SK-N-MC (cell line): ENCODE data around the gene GOLGA6L2.
"Not testable (repeated sequence)": the region's sequence is repeated elsewhere in the genome, so short reads cannot be mapped to it uniquely, and the experiment has no call there.

Experiments used
- DNase-seq: peaks from one replicate; pipeline ENCODE4 v3.0.0-alpha.2; 2011; ENCODE audit warnings: low read depth, low spot score
- H3K27ac ChIP-seq: fragments of 200-600 bp; sonication (generic); 2 replicates; pipeline ENCODE4 v1.5.1; 2016; ENCODE audit warnings: mixed run types
- H3K36me3 ChIP-seq: fragments of 200-600 bp; sonication (generic); 2 replicates; pipeline ENCODE4 v1.6.1; 2017; ENCODE audit warnings: antibody characterized with exemption, low read length, mixed read lengths; ENCODE audit not compliant: insufficient read depth
- H3K4me3 ChIP-seq: fragments of 200-600 bp; sonication (generic); 2 replicates; pipeline ENCODE4 v1.5.1; 2016
- H3K9ac ChIP-seq: fragments of 200-600 bp; sonication (generic); 2 replicates; pipeline ENCODE4 v1.8.0; 2017; ENCODE audit warnings: mixed run types, mixed read lengths; ENCODE audit not compliant: insufficient read length
- H3K9me3 ChIP-seq: fragments of 200-600 bp; sonication (generic); 2 replicates; pipeline ENCODE4 v1.6.1; 2017; ENCODE audit warnings: low read depth, mild to moderate bottlenecking, antibody characterized with exemption, low read length, moderate library complexity, mixed read lengths
- EZH2 ChIP-seq: fragments of 200-600 bp; sonication (generic); IDR thresholded peaks from one replicate; pipeline ENCODE4 v1.6.1; 2017; ENCODE audit warnings: antibody characterized with exemption
- FOXP2 ChIP-seq: optimal IDR thresholded peaks from 2 replicates; pipeline ENCODE3; 2011; ENCODE audit warnings: mild to moderate bottlenecking, moderate library complexity; ENCODE audit not compliant: insufficient read depth; ENCODE audit errors: extremely low read length, control extremely low read depth
- POLR2AphosphoS5 ChIP-seq: IDR thresholded peaks from 2 replicates; pipeline ENCODE4 v1.6.1; 2012; ENCODE audit warnings: mild to moderate bottlenecking, low read depth, low read length, borderline replicate concordance

GOLGA6L2 gene

GRCh38 chr15:23437146-23437545, 9.9 kb downstream of the GOLGA6L2 start:
- DNase-seq: no peak
- Histone ChIP-seq H3K9ac (no peak overlapping the region), H3K36me3 (no peaks in the 10 kb centered on the region), H3K27ac (no peak overlapping the region), H3K9me3 (no peaks in the 10 kb centered on the region), H3K4me3 (no peak overlapping the region)
- no peak for TF ChIP-seq FOXP2
- TF ChIP-seq EZH2: no peak
- TF ChIP-seq POLR2AphosphoS5: no peak

GRCh38 chr15:23436421-23436820, 10.6 kb downstream of the GOLGA6L2 start:
- Histone ChIP-seq H3K9ac (no peak overlapping the region), H3K36me3 (no peaks in the 10 kb centered on the region), H3K4me3 (no peak overlapping the region), H3K9me3 (no peaks in the 10 kb centered on the region), H3K27ac (no peak overlapping the region)
- DNase-seq: no peak
- TF ChIP-seq POLR2AphosphoS5 (no peak), FOXP2 (no peak), EZH2 (no peak)

DNA sequence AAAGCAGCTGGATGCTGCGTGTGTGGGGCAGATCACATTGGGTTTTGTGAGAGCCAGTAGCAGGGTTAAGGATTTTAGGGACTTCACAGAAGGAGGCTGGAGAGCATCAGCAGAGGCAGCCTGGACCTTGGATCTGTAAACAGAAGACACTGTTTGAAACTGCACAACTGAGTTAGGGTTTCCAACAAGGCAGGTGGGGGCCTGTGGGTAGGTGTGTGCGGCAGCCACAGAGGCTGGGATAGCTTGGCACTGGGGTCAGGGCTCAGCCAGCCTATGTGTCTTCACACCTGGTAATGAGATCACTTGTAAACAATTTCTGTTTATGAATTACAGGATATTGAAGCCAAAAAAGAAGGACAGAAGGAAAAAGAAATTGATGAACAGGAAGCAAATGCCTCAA, 12.3 kb downstream of the GOLGA6L2 start:
- H3K9me3 ChIP-seq, H3K36me3 ChIP-seq, H3K4me3 ChIP-seq, H3K27ac ChIP-seq, H3K9ac ChIP-seq, DNase-seq: not testable (repeated sequence)

DNA sequence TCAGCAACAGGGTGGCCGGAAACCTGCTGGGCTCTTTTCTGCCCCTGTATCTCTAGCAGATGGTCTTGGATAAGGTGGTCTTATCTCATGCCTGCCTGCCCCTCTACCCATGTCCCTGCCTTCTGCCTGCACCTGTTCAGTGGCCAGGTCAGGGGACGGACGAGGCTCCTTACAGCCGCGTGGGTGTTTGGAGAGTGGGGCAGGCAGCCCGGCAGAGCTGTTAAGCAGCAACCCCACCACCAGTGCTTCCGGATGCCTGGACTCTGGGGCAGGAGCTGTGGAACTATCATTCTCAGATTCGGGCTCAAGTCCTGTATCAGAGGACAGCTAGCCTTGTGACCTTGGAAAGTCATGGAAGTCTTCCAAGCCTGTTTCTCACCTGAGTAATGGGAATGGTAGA, 21.7 kb downstream of the GOLGA6L2 start:
- H3K9me3 ChIP-seq, H3K27ac ChIP-seq, H3K36me3 ChIP-seq, H3K9ac ChIP-seq, DNase-seq, H3K4me3 ChIP-seq: not testable (repeated sequence)

GRCh38 chr15:23424111-23424904, 22.7 kb downstream of the GOLGA6L2 start:
- Histone ChIP-seq H3K36me3 (no peaks in the 10 kb centered on the region), H3K9ac (no peak overlapping the region), H3K4me3 (no peak overlapping the region), H3K27ac (no peak overlapping the region), H3K9me3 (no peaks in the 10 kb centered on the region)
- TF ChIP-seq FOXP2 (no peak), EZH2 (no peak), POLR2AphosphoS5 (no peak)
- no peak for DNase-seq

- no peak for DNase-seq
- Histone ChIP-seq H3K9ac (no peak overlapping the region), H3K9me3 (no peaks in the 10 kb centered on the region), H3K4me3 (no peak overlapping the region), H3K36me3 (no peaks in the 10 kb centered on the region), H3K27ac (no peak overlapping the region)
- TF ChIP-seq FOXP2 (no peak), EZH2 (no peak), POLR2AphosphoS5 (no peak)
Measured at GRCh38 chr15:23422946-23423708, 23.9 kb downstream of the GOLGA6L2 start.

- TF ChIP-seq FOXP2: no peak
- TF ChIP-seq EZH2: no peak
- TF ChIP-seq POLR2AphosphoS5: no peak
- Histone ChIP-seq H3K9me3 (no peaks in the 10 kb centered on the region), H3K4me3 (no peak overlapping the region), H3K27ac (no peak overlapping the region), H3K36me3 (no peaks in the 10 kb centered on the region), H3K9ac (no peak overlapping the region)
- no peak for DNase-seq
Measured at GRCh38 chr15:23422099-23422945, 24.7 kb downstream of the GOLGA6L2 start.

DNA sequence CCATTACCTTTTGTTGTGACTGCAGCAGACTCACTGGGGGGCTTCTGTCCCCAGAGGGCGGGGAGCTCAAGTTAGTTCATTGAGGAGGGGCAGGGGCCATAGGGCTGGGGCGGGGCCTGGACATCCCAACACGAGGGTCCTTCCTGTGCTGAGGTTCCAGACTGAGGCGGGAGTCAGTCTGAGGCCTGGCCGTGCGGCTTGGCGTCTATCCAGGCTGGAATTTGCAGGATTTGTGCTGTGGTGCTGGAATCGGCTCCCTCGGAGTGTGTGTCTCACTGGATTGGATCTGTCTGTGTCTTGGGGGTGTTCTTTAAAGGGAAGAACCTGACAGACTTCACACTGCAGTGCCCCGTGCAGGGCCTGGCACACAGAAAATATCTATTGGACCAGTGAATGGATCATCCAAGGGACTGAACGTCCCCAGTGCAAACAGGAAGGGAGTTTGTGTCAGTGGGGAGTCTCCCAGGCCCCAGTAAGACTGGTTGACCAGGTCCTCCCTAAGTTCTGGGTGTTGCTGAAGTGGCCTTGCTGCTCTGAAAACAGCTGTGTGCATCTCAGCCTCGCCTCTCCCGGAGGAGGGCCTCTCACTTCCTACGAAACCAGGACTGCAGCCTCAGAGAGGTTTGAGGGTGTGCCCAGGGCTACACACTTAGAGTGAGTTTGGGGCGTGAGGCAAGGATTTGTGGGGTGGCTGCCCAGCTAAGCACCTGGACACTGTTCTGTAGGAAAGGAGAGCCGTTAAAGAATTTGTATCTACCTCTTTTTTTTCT, 26.1 kb downstream of the GOLGA6L2 start:
- H3K4me3 ChIP-seq: no peak overlapping the region
- TF ChIP-seq FOXP2: no peak
- TF ChIP-seq EZH2: no peak
- TF ChIP-seq POLR2AphosphoS5: no peak
- H3K27ac ChIP-seq: no peak overlapping the region
- no peak for DNase-seq
- no peak overlapping the region for H3K9ac ChIP-seq
- no peaks in the 10 kb centered on the region for H3K36me3 ChIP-seq
- H3K9me3 ChIP-seq: no peaks in the 10 kb centered on the region
